HG03108 (cell line): ENCODE measurements around the gene TMEM108.

Experiments used
- ATAC-seq: cut with Tn5 transposase; IDR thresholded peaks from one replicate; pipeline ENCODE4 v1.9.1; 2021; ENCODE audit warnings: moderate library complexity; ENCODE audit not compliant: unreplicated experiment

Gene TMEM108

DNA sequence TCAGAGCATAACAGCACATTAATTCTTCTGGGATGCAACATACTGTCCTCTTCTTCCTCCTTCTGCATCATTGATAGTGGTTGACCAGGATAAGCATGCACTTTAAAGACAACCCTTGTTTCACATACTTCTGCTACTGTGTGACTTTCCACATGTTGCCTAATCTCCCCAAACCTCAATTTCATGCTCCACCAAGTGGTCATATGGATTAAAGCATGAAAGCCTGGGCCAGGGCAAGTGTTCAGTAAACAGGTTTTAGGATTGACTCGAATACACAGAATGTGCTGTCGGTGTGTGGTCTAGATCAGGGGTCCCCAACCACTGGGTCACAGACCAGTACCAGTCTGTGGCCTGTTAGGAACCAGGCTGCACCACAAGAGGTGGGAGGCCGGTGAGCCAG lies 339.2 kb downstream of the TMEM108 start:
- no peak for ATAC-seq

DNA sequence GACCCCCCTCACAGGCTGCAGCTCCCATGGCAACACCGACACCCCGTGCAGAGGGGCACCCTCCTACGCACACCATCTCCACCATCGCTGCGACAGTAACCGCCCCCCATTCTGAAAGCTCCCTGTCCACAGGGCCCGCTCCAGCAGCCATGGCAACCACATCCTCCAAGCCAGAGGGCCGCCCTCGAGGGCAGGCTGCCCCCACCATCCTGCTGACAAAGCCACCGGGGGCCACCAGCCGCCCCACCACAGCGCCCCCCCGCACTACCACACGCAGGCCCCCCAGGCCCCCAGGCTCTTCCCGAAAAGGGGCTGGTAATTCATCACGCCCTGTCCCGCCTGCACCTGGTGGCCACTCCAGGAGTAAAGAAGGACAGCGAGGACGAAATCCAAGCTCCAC lies 341.7 kb downstream of the TMEM108 start:
- ATAC-seq: no peak

DNA sequence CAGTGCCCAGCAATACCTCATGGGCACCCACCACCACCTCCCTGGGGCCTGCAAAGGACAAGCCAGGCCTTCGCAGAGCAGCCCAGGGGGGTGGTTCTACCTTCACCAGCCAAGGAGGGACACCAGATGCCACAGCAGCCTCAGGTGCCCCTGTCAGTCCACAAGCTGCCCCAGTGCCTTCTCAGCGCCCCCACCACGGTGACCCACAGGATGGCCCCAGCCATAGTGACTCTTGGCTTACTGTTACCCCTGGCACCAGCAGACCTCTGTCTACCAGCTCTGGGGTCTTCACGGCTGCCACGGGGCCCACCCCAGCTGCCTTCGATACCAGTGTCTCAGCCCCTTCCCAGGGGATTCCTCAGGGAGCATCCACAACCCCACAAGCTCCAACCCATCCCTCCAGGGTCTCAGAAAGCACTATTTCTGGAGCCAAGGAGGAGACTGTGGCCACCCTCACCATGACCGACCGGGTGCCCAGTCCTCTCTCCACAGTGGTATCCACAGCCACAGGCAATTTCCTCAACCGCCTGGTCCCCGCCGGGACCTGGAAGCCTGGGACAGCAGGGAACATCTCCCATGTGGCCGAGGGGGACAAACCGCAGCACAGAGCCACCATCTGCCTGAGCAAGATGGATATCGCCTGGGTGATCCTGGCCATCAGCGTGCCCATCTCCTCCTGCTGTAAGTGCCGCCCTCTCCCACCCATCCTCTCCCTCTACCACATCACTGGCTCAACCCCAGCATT lies 342.5 kb downstream of the TMEM108 start:
- no peak for ATAC-seq

DNA sequence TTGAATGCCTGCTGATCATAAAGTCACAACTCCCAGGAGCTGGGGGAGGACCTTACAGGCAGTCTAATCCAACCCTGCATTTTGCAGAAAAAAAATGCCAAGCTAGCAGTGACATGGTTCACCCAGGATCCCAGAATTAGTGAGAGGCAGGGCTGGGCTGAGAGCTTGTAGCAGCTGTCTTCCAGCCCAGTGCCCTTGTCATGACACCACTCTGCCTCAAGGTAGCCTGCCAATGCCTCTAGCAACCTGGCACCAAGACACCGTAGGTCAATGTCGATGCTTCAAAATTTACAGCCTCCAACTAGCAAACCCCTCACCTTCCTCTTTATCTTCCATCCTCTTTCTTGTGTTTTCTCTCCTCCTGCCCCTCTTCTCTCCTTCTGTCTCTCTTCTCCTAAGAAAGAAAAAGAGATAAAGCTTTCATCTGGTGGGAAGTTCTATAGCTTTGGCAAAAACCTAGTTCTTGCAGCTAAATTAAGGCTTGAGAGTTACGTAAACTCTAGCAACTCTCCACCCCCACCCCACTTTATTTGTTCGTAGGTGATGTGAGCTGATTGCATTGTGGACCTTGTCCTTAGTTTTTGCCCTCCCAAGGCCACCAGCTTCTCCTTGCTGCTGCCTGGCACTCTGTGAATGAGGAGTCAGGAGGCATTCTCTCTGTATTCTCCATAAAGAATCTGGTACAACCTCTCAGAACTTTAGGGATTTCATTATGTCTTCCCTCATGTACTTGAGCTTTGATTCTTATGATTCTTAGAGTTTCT lies 343.3 kb downstream of the TMEM108 start:
- ATAC-seq: no peak

DNA sequence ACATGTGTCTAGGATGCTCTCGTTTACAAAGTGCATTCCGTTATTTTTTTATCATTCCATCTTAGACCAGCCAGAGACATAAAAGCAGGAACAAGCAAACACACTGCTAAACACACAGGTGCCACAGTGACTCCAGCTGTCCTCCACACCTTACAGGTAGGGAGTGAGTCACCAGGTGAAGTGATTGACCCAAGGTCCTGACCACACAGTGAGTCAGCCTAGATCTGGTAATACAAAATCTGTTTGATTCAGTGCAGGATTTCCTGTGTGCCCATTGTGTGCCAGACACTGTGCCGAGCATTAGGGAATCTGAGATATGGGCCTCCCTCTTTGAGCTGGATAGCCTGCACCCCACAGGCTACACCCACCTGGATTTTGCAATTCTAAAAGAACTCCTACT lies 345.0 kb downstream of the TMEM108 start:
- ATAC-seq: no peak

DNA sequence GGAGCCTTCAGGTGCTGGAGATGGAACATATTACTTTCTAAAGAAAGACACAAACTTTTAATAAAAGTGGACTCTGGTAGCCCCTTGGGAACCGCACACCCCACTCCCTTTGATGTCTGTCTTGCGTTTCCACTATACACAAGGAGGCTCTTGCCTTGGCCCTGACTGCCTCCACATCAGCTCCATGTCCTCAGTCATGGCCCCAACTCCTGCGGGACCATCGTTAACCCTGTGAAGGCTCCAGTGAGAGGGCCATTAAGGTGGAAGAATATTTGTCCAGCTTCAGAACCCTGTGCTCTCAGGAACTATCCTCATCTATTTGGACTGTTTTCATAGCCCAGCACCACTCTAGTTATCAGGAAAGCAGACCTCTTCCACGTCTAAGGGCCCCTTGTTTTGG lies 345.6 kb downstream of the TMEM108 start:
- no peak for ATAC-seq

DNA sequence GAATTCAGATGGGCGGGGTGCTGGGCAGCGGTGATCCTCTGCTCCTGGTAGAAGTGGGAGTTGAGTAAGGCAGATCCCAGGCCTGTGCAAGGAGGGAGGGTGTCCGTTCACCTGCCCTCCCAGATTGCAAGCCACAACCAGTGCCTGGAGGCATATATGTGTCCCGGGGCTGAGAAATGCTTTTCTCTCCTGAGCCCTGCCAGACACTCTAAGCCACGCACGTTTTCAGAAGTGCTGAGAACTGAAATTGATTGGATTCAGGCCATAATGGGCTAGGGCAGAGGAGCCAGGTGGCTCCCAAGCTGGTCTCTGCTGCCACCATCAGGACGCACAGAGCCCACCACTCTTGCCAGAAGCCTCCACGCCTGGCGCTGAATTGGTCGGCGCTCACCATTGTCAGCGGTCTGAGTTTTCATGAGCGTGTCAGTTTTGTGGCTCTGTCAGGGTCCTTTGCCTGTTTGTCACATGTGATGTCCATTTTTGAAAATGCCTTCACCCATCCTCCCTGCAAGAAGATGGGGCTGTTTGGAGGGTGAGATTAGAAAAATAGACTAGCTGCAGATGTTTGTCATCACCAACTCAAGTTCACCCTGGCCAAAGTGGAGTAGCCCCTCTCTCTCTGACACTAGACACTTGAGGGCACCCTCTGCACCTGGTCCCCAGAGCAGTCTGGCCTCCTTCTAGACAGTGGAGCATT lies 346.3 kb downstream of the TMEM108 start:
- ATAC-seq: no peak

DNA sequence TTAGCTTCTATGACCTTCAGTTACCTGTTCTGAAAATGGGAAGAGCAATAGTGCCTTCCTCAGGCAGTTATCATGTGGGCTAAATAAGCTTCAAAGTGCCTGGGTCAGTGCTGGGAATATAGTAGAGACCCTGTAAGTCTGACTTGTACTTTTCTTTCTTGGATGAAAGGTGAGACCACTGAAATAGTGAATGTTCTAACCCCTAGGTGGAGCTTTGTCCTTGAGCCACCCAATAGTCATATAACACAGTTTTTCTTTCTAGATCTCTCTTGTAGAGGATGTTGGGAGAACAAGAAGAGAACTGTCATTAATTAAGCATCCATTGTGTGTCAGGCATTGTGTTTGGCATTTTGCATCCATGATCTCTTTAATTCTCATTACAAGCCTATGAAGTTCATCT lies 348.7 kb downstream of the TMEM108 start:
- no peak for ATAC-seq

DNA sequence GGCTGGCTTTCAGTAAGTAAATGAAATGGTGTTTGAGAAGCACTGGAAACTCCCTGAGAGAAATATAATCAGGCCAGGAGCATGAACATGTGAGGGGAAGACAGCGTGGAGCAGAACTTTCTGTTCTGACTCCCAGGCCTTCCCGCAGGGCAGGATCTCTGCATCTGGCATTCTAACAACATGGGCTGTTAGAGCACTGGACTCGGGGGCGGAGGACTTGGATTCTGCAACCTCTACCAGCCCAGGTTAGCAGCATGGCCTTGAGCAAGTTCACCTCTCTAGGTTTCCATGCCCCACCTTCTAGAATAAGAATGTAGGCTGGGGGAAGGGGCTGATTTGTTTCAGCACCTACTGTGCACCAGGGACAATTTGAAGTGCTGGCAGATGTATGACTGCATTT lies 349.1 kb downstream of the TMEM108 start:
- ATAC-seq: no peak

DNA sequence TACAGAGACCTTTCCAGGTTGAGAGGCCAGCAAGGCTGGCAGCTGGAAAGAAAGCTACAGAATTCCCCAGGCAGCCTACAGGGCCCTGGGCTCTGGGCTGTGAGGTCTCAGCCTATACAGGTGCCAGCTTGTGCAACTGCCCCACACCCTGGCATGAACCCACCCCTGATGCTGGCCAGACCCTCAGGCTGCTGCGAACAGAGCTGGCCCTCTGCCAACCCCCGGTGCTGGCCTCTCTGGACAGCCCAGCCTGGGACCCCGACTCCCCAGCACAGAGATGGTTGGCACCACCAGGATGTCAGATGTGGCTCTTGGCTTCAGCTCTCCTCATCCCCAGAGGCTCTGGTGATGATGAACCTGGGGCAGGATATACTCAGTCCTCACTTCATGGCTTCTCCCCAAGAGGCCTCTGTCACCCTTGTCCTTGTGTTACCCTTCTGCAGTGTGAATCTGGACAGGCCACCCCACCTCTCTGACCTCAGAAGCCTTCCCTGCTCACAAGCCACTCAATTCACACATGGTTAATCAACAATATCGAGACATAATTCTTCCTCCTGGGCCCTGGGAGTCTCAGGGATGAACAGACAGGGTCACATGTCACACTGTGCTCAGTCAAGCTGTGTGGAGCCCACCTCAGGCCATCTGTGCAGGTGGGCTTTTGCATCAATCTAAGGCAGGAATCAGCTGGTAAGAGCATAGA lies 350.7 kb downstream of the TMEM108 start:
- ATAC-seq: no peak

DNA sequence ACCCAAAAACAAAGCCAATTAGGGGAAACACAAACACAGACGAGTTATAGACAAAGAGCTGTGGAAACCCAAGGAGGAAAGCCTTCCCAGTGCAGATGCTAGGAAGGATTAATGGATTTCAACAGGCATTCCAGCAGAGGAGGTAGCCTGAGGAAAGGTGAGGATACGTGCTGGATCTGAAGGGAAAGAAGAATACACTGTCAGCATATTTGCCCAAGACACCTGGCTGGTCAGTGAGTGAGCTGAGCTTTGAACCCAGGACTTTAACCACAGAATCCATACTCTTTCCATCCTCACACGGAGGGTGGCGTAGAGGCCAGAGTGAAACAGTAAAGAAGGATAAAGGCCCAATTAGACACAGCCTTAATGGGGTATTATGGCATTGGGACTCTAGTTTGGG lies 352.5 kb downstream of the TMEM108 start:
- no peak for ATAC-seq

DNA sequence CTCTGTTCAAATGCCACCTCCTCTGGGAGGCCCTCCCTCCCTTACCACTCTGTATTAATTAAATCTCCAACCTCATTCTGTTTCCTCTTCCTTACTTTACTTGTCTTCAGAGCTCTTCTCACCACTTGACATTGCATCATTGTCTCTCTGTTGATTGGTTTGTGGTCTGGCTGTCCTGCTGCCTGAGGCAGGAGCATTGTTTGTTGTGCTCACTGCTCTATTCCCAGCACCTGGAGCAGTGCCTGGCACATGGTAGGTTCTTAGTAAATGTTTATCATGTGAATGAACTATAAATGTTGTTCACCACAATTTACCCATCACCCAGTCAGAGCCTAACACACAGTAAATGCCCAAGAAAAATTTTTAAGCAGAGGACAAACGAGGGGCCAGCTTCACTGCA lies 355.0 kb downstream of the TMEM108 start:
- ATAC-seq: no peak

DNA sequence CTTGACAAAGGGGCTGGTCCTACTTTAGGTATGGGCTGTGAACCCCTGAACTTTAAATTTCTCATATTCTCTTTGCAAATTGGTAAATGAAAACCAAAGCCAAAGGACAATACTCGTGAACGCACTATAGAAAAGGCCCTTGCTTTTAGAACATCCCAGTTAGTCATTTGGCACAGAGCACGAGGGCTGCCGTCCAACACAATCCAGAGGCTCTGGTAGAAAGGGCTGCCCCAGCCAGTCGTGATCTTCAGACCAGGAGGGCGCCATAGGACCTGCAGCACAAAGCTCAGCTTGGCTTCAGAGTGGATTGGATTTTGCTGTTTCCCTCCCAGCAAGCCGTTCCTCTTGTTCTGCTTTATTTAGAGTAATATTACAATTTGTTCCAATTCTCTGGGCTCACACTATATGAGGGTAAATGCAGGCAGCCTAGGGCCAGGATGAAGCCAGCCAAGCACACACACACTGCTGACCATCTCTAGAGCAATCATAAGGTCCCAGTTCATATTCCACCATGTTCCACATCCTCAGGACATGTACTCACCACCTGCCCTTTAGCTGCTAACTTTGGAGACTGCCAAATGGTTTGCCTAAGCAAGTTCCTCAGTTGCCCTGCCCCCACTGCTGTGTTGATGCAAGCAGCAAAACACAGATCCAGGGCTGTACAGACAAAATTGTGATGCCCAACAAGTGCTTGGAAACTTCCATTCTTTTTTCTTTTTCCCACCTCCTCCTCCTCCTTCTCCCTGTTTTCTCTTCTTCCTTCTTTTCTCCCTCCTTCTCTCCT lies 355.7 kb downstream of the TMEM108 start:
- ATAC-seq: no peak

DNA sequence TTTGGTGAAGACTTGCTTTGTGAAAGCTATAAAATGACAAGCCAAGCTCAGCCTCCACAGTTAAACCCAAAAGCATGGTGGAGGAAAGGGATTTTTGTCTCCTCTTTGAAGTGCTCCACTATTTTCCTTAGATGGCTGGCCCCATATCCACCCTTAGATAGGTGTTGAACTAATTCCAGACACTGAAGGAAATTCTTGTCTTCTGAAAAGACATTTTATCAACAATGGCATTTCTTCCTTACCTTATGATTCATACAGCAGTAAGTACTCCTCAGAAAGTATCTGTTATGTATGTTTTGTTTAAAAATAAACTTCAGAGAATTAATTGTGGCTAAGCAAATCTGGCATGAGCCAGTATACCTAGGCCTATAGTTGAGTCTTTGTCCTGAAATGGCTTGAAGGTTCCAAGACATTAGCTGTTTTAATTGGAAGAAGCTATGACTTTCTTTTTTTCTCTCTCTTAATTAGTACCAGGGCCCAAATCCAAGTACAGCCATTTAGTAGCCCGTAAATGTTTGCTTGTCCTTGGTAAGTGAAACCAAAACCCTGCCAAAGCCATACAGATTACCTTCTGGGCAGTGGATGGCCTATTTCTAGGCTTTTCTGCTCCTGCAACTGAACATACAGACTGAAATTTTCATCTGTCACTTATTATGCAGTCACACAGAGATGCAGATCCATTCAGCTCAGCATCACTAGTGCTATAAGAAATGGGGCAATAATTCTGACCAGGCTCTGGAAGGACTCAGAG lies 356.5 kb downstream of the TMEM108 start:
- no peak for ATAC-seq

DNA sequence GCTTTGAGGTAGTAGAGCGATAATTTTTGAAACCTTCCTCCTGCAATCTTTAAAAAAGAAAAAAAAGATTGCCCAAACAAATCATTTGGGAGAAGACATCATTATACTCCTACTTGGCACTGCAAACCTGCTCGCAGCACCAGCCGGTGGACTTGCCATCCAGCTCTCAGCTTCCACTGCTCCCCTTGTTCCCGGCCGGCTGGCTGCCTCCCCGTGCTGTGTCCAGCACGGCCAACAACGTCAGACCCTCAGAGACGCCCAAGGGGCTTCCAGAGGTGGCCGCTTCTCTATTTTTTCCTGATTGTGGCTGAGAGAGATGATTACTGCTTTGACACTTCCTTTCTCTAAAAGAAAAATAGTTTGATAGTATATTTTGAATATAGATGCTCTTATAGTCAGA lies 358.7 kb downstream of the TMEM108 start:
- ATAC-seq: no peak

DNA sequence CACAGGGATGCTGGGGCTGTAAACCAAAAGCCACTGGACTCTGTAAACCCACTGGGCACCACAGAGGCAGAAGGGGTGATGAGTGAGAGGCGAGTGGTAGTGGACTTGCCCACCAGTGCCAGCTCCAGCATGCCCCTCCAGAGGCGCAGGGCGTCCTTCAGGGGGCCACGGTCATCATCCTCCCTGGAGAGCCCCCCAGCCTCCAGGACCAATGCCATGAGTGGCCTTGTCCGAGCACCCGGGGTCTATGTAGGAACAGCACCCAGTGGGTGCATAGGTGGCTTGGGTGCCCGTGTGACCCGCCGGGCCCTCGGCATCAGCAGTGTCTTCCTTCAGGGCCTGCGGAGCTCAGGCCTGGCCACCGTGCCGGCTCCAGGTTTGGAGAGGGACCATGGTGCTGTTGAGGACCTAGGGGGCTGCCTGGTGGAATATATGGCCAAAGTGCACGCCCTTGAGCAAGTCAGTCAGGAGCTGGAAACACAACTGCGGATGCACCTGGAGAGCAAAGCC lies 361.9 kb downstream of the TMEM108 start, which contains the start of gene BFSP2:
BFSP2 (plus strand) TSS at position 51 of the 510 bp plus-strand sequence; CDS start at position 79, 28 bp downstream.
- no peak for ATAC-seq

DNA sequence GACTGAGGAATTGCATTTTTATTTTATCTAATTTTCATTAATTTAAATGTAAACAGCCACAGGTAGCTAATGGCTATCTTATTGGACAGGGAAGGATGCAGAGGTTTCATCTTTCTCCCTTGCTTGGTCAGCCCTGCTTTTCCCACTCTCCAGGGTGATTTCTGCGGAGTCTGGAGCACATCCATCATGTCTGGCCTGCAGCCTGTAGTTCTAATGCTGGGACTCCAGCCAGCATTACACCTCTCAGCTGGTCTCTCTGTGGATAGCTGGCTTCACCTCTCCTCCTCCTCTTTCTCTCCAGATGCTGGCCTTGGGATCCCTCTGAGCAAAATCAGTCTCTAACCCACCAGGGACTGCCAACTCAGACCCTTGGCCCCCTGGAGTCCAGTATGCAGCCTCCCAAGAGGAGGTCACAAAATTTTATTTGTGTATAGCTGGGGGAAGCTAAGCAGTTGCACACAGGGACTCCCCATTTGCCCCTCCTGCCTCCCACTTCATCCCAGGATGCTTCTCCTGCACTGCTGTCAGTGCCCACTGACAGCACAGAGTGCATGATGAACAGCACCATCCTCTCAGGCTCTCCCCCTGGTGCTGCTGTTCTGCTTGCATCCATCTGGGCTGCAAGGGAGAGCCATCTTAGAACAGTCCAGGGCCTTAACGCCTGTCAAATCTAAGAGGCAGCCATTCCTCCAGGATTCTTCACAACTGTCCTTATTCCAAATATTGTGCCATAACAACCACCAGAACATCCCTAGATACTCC lies 363.4 kb downstream of the TMEM108 start:
- no peak for ATAC-seq

DNA sequence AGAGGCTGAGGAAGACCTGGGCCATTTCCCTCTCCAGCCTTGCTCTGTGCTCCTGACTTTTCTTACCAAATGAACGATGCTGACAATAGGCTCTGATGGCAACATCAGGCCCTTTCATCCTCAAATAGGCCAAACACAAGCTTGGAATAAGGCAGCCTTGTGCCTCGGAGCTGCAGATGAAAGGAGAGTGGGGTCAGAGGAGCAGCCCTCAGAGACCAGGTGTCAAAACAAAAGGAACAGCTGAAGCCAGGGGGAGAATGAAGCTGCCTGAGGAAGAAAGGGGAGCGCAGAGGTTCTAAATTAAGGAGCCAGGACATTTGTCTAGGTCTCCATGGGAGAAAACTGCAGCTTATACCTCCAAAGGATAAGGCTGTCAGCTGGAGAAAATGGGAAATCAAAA lies 366.7 kb downstream of the TMEM108 start:
- no peak for ATAC-seq

DNA sequence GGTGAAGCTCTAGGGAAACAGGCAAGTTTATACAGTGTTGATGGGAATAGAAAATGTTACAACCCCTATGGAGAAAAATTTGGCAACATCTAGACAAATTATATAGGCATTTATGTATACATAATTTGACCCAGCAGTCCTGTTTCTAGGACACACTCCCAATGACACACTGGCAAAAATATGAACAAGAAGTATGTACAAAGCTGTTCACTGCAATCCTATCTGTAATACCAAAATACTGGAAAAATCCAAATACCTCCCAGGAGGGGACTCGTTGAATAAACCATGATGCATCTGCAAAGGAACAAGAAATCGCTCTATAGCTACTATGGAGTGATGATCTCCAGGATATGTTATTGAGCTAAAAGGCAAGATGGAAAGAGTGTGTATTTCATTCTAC lies 370.2 kb downstream of the TMEM108 start:
- no peak for ATAC-seq
